GM03348 (cell line): ENCODE measurements around the gene MCC.

Experiments used
- DNase-seq: peaks from one replicate; pipeline ENCODE4 v3.0.0; 2012; ENCODE audit warnings: low spot score

MCC gene

DNA sequence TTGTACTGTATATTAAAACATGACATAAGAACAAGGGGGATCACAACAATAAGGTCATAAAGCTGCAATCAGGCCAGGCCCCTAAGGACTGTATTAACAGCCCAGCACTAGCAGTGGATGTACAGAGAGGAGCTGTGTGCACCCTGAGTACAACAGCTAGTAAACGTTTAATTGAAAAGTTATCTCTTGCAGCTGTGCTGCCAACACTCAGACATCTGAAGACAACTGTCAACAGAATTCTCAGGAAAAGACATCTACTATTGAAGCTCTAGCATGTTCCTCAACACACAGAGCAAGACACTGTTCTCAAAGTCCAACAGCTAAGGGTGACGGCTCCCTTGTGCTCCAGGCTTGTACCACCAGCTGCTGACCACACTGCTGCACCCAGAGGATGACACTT, 312.1 kb downstream of the MCC start:
- DNase-seq, result no peak

DNA sequence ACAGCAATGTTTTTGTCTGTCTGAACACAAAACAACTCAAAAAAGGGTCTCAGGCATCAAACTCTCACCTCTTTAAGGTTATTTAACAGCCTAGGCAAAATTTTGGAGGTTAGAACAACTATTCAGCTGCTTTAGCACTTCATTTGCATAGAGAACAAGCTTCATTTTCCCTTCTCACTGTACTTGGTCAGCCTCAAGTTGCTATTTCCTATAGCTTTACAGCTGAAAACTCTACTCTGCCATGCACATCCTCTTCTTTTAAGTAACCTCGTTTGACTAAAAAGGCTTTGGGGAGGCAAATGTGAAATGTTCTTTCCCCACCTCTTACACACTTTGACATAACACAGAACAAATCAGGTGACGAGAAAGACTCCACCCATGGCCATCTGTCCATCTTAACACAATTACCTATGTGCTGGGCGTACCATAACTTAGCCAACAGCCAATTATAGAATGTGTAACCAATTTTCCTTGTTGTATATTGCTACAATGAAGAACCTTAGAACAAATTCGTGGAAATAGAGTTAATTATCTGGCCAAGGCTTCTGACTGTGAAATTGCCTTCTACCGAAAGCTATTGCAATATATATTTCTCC, 315.9 kb downstream of the MCC start:
- DNase-seq, result no peak

DNA sequence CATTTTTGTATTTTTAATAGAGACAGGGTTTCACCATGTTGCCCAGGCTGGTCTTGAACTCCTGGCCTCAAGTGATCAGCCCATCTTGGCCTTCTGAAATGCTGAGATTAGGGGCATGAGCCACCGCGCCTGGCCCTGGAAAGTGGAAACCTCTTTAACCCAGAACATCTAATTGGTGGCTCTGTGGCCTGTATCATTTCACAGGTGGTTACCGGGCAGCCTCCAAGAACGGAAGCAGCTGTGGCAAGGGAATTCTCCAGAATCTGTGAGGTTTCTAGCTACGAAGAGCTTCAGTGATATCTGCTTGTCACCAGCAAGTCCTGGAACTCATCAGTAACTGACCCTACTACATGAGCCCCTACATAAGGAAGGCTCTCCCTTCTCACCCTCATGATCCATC, 316.7 kb downstream of the MCC start:
- no peak for DNase-seq

DNA sequence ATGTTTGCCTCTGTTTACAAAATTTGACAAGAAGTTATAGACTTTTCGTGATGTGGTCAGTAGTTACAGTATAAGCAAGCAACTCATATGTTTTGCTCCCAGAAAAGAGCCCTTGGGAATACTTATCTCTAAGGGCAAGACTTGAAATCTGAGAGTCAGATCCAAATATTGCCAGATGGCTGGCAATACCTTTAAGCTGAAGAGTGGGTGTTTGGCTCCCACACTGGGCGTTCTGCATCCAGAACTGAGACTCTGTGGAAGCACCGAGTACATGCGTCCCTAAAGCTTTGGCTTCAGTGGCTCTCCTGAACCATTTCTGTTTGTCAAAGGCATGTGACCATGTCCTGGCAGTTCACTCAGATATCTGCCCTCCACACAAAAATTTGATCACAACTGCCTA, 317.5 kb downstream of the MCC start:
- DNase-seq, result no peak

DNA sequence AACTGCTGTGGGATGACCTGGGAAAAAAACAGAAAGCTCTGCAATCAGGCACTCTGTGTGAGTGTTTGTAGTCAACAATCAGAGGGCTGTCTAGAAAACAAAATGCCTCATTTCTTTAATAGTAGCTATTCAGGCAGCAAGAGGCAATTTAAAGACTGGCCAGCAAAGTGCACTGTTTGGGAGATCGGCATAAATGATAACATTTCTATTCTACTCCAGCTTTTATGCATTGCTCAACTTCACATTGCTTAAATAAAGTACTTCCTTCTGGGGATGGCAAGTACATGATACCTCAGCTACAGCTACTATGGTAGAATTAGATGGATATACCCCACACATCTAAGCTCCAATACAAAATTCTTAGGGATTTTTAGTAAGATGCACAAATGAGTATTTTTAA, 318.5 kb downstream of the MCC start:
- no peak for DNase-seq

DNA sequence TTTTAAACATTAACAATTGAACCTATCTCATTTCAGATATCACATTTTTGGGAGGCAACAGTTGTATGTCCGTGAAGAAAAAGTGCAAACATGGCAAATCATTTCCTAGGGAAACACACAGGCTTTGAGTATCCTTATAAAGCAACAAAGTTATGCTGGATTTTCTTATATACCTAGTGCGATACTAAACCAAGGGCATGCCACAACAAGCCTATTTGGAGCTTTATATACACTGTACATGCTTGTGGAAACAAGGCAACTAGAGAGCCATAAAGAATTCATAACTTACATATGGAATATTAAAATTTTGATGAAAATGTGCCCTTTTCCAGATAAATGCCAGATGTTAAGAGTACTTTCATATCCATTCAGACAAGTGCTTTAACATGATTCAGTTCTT, 320.3 kb downstream of the MCC start:
- no peak for DNase-seq

DNA sequence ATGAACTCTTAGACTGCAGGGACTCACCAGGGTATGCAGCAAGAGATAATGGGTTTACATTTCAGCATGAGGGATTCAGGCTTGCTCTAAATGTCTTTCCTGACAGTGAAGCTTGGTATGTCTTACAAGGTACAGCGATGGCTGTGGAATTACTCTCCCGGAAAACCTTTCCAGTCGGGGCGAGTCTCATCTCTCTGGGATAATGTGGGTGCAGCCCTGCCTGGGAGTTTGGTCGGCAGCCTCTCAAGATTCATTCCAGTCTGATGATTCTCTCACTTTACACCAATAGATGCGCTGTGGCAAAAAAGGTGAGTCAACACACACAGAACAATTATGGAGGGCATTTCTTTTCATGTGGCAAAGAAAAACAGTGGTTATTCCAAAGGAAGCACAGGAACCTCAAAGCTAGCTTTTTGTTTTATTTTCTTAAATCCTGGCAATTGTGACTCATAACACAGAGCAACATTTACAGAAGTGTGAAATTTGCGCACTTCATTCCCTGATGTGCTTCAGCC, 321.3 kb downstream of the MCC start:
- peak; percentile 73 for DNase-seq

DNA sequence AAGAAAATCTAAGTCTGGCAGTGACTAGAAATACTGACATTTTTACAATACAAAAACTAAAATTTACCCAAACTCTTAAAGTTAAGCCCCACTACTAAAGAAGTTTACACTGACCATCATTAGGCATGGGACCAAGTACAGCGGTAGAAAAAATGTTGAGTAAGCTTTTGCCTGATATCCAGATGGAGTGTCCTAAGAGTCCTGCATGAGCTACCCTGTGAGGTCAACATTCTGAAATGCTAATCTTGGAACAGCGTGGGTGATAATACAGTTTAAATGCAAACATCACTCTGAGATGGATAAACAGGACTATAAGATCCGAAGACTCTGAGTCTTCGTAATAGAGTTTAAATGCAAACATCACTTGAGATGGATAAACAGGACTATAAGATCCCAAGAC, 322.0 kb downstream of the MCC start:
- DNase-seq, result peak; percentile 36

DNA sequence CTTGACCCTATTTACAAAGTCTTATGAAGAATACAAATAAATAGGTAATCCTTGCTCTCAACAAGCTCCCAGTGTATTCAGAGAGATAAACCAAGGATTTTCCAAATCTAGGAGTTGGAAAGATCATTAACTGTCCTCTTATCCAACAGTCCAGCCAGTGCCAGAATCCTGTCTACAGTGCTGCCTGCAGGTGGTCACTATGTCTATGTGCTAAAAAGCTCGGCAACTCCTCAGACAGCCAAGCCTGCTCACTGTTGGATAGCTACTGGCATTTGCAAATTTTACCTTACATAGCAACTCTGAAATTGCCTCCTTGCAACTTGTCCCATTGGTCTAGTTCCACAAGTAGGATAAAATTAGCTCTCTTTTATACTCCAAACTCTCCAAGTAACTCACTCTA, 324.2 kb downstream of the MCC start:
- no peak for DNase-seq

DNA sequence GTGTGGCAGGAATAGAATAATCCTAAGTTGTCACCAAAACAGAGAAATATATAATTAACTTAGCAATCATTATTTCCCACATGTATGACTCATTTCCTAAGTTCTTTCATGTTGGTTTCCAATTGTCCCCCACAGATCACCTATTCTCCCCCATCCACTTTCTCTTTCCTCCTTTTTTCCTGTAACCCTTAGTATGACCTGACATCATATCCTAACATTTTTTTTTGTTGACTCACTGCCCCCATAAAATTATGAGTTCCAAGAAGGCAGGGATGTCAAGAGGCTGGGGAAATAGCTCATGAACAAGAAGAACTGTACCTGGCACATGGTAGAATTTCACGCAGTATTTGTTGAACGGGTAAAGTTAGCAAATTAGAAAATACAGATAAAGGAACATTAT, 324.9 kb downstream of the MCC start:
- no peak for DNase-seq

DNA sequence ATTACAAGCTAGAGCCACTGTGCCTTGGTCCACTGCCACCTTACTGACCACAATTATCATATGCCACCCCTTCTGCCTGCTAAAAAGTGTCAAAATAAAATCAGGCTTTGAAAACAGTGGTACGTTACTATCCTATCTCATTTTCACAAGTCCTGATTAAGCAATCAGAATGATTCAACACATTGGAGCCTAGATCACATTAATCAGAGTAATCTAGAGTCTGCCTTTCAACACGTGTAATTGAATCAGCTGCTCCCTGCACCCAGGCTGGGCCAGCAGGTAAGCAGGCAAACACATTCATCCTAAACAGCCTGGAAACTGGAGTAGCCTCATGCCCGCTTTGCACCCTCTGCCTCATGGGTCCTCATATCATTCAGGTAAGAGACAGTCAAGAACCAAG, 325.5 kb downstream of the MCC start:
- peak; percentile 60 for DNase-seq

DNA sequence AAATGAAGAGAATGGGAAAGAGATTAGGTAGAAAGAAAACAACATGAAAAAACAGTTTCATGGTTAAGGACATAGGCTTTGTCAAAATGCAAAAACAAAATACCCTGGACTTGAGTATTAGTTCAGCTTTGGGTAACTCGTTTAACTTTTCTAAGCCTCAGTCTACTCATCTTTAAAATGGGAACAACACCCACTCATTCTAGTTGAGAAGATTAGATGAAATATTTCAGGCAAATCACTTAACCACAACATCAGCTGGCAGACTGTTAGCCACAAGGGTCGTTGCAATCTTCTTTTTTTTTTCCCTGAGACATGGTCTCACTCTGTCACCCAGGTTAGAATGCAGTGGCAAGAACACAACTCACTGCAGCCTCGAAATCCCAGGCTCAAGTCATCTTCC, 326.0 kb downstream of the MCC start:
- no peak for DNase-seq

DNA sequence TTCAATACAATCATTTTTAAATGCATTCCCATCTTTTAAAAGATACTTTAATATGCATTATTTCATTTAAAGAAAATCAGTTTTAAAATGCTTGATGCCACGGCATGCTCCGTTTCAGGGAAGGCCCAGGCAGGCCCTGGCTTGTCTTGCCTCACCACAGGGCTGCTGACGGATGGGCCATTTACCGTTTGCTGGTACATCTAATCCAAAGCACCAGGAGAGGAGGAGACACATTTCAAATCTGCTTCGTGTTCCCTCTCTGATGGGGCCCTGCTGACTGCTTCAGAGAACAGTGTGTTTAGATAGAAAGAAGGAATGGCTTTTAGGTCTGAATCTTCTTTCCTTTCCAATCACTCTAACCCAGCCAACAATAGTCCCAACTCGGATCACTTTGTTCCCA, 326.4 kb downstream of the MCC start:
- no peak for DNase-seq

DNA sequence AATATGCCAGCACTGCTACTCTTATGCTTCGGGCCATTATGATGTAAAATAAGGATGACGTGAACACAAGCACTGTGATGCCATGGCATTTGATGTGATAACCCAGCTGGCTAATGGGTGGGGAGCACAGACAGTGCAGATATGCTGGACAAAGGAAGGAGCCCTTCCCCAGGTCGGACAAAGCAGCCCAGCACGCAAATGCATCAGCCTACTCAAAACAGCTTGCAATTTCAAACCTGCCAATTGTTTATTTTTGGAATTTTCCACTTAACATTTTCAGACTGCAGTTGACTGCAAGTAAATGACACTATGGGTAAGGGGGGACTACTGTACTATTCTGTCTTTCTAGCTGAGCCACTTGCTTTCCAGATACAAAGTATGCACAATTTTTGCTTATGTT, 330.4 kb downstream of the MCC start:
- no peak for DNase-seq

DNA sequence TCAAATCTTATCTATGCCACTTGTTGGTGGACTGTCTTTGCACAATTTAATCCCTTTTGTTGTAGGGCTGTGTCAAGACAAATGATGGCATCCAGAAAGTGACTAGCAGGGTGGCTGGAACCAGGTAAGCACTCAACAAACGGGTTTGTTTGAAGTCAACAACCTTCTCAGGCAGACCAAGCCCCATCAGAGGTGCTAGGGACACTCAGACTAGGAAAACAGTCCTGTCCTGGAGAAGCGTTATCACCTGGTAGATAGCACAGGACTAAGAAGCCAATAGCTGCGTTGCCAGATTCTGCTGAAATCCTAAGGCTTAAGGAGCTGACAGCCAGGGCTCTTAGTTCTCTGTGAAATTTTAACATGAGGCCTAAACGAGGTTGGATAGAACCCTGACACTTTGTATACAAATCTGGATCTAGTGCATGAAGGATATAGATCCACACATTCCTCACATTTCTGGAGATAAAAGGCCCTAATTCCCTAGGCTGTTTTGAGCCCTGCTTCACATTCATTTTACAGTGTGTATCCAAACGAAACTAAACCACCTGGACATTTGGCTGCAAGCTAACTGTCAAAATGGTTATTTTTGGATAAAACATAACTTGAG, 331.9 kb downstream of the MCC start:
- no peak for DNase-seq

DNA sequence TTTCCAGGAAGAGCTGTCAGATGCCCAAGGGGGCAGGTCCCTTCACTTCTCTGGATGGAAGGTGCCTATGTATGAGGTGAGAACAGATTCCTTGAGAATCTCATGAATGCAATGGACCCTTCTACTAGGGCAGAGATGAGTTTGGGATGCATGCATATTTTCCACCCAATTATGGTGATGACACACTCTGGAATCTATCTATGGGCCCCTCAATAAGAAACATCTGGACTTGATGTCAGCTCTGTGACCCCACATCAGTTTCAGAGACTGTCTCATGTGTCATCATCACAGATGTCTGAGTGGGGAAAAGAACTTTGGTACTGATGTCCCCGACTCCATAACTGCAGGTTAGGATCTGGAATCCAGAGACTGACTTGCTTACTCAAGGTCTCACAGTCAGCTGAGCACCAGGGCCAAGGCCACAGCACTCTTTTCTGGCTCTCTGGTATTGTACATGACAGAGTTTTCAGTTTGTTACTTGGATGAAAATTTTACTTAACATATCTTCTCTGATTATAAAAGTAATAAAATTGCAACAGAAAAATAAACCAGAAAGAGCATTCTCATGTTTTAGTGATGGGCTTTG, 334.6 kb downstream of the MCC start:
- DNase-seq, result peak; percentile 46

DNA sequence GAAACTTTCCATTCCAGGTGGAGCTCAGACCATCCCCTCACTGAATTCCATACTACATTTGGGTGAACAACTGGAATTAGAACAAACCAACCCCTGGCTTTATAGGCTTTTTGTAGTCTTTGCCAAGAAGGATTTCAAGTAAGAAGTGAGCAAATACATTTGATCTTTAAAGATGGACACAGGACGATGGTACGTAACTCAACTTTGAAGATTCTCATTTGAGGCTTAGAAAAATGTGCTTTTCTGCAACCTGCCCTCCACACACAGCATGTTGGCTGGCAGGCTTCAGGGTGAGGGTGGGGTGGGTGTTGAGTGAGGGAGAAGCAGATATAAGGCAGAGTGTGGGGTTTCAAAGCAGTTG, 335.9 kb downstream of the MCC start:
- no peak for DNase-seq

DNA sequence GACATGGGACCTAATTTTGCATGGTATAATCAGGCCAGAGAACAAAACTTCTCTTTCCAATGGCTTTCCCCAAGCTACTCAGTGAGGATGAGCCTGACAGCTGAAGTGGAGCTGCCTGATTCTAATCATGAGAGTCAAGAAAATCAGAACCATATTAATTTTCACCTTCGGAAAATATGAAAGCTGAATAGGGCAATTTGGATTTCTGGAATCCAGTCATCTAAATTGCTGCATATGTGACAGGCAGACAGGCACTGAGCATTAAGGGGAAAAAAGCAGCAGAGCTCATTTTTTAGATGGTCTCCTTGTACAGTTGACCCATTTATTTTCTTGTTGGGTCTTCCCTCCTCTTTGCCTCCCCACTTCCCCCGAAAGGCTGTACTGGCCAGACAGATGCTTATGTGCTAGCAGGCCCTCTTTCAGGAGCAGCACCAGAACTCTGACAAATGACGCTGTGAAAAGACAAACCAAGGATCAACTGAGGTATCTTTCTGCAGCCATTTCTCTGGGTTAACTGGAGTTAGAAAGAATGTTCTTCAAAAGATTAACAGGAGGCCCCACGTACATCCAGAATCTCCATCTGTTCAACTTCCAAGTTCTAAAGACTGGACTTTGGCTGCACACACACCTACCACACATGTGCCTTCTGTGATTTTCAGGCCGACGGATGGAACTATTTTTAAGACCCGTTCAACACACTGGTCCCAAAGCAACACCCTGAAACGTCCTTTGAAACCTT, 336.4 kb downstream of the MCC start:
- DNase-seq, result no peak

DNA sequence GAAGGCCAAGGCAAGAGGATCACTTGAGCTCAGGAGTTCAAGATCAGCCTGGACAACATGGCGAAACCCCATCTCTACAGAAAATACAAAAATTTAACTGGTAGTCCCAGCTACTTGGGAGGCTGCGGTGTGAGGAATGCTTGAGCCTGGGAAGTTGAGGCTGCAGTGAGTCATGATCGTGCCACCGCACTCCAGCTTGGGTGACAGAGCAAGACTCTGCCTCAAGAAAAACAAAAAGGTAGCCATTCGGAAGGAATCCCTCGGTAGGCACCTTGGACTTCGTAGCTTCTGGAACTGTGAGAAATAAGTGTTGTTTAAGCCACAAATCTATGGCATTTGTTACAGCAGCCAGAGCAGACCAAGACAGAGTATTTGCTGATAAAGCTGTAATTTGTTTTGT, 337.4 kb downstream of the MCC start:
- no peak for DNase-seq

DNA sequence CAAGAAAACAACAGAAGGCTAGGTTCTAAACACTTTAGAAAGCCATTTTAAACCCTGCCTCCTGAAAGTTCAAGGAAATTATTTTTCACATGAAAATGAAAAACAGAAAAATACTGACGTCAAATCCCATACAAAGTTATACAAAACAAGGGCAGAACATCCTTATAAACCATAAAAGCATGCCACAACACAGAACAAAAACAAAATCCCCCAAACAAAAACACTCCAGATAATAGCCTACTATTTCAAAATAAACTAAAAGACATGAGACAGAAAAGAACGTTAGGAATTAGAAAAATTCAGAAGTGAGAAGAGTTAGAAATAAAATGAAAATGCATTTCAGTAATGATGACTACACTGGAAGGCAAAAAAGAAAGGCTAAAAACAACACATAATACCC, 338.0 kb downstream of the MCC start:
- no peak for DNase-seq

DNA sequence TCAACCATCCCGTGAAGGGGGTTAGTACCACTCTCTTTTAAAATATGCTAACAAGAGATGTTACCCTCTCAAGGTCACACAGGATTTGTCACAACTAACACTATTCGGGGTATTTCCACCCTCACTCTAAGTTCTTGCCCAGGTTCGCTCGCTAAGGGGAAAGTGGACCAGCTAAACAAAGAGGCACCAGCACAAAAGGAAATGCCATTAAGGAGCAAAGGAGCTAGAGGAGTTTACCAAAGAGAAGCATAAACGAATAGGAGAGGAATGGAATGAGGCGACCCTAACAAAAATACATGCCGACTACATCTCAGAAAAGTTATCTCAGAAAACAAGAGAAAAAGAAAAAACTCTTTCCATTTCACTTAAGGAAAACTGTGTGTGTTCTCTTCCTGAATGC, 340.7 kb downstream of the MCC start:
- DNase-seq, result no peak

DNA sequence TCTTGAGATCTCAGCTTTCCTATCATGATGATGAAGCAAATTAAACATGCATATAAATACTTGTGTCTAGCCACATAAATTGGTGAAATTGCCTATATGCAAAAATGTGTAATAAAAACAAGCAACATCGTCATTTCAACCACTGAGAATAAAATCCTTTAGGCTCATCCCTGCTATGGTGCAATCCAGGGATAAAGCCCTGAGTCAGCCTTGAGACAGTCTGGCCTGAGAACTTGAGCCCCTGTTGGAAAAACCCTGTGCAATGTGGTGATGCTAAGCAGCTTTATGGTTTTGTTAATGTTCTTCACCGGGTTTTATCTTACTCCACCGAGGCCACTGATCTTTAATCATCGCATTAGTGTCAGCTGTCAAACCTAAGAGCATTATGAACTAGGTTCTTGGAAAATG, 341.1 kb downstream of the MCC start:
- peak; percentile 82 for DNase-seq

DNA sequence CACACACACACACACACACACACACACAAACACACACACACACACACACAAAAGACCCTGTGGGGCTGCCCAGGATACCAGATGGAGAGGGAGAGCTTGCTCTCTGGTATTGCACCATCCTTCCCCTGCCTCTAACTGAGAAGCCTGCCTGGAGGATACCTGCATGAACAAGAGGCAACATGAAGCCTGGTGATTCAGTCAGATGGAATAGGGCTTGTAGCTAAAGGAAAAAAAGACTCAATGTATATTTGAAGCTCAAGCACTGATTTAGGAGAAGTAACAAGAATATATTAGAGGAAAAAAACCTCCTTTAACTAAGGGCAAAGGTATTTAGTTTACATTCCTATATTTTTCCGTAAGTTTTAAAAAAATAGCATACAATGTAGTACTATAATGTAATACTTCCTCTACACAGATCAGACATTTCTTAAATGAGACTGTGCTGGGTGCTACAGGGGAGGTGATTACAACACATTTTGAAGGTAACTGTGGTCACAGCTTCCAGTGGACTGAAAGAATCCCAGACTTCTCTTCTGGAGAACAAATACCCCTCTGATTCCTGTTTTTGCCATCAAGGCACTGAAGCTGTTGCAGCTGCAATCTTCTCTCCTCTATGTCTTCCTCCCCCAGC, 342.4 kb downstream of the MCC start:
- DNase-seq, result no peak
